GM18858 (cell line): ENCODE results near the gene PDIA6.
"Not testable (repeated sequence)": the region's sequence is repeated elsewhere in the genome, so short reads cannot be mapped to it uniquely, and the experiment has no call there.

Source experiments
- ATAC-seq: cut with Tn5 transposase; IDR thresholded peaks from one replicate; pipeline ENCODE4 v1.9.1; 2021; ENCODE audit not compliant: unreplicated experiment

PDIA6 gene

DNA sequence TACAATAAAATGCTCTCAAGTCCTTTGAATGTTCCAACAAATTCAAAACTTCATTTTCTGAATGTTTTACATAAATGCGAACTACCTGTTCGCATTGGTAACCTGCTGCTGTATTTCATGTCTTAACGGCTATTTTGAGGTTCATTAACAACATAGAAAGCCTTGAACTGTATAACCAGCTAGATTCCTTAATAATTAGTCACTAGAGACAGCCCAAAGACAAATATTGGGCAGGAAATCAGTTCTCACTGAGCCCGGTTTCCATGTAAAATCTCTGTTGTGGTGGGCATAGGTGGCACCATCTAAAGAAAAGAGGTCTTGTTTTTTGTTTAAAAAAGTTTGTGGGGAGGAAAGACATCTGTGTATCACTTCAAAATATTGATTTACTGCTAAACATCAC lies 29.2 kb downstream of the PDIA6 start:
- ATAC-seq = no peak

DNA sequence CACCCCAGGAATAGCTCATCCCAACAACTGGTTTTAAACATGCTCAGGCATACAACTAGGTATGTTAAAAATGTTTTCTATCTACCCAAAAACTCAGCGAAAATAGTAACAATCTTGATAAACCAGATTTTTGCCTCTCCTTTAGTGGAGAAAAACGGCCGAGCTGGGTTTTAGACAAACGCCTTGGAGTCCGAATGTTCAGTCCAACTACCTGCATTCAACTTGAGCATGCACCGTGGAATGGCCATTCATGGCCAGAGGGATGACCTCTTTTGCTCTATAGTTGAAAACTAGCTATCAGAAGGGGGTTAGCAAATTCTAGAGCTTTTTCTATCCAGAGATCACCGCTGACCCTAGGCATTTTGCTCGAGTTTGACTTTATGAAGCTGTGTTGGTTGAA lies 30.8 kb downstream of the PDIA6 start:
- ATAC-seq = no peak

- ATAC-seq = not testable (repeated sequence)
Observed at GRCh38 chr2:10780821-10781220, 31.8 kb downstream of the PDIA6 start.

DNA sequence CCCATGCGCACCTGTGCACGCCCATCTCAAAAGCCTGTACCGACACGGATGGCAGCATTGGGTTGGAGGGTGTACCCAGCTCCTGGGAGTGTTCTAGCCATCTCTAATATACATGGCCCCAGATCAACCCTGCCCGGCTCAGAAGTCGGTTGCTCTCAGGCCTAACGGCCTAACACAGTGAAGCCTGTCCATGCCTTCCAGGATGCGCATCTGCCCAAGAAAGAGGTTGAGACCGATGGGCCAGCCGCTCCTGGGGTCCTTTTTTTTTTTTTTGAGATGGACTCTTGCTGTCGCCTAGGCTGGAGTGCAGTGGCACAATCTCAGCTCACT lies 32.1 kb downstream of the PDIA6 start:
- ATAC-seq = no peak

GRCh38 chr2:10779776-10780490 lies 32.7 kb downstream of the PDIA6 start:
- no peak for ATAC-seq

DNA sequence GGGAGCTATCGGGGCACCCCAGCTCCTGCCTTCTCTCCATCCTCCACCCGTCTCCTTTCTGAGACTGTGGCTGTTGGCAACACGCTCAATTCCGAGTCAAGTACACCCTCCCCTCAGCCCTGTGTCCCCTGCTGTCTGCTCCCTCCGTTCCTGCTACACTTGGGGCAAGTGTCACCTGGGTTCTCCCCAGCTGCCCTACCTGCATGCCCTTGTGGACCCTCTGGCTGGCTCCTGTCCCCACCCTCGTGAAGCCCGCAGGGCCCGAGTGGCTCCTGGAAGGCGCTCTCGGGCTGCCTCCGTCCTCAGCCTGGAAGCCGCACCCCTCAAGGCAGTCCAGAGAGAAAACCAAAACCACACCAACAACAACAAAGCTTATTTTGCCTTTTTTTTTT lies 33.9 kb downstream of the PDIA6 start:
- ATAC-seq = no peak

DNA sequence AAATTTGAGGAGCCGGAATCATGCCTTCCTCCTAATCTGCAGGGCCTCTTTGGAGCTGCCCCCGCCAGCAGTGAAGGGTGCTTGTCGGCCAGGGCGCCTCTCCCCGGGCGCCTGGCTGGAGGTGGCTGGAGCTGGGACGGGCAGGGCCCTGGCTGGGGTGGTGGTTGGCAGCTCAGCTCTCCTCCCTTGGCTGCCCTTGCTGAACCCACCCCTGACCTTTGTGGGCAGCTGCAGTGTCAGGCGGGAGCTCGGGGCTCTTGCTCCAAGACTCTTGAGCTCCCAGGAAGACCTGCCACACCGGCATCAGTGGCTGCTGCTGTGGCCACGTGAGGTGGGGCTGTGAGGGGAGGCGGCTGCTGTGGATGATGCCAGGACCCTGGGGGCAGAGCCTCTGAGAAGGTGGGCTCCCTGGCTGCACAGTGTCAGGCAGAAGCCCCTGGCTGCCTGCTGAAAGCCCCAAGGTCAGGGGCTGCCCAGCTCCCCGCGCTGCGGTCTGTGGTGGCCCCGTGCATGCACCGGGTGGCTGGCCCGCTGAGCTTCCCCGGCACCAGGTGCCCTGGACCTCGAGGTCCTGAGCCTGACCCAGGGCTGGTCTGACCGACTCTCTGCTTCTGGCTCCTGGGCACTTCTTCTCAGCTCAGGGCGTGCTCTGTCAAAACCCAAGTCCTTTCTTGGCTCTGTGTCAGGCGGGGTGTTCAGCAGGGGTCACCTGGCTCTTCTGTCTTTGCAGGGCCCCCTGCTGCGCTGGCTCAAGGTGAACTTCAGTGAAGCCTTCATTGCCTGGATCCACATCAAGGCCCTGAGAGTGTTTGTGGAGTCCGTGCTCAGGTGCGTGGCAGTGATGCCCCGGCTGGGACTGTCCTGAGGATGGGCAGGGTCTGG lies 34.5 kb downstream of the PDIA6 start:
- ATAC-seq = no peak

DNA sequence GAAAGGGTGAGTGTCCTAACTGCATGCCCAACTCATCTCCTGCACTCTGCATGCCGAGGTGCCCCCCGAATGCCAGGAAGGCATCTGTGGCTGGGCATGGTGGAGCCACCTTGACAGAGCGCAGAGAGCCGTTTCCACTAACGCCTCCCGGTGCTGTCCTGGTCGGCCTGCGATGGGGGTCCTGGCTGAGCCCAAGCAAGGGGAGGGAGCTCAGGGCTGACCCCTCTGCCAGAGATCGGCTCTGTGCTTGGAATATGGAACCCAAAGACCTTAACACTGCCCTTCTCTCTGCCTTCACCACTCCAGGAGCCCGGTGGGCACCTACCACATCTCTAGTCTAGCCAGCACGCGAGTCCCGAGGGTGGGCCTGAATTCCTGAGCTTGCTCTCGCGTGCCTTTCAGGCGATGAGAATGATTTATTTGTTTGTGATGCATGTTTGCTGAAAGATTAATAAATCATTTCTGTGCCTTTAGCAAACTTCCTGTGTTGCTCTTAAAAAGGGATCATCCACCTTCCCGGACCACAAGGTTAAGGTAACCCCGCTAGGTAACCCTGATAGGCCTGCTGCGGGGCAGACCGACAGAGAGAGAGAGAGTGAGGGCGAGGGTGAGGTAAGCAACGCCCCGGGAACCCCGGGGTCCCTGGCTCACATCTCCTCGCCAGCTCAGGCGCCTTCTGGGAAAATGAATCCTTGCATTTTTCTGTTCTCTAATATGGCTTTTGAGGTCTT lies 35.3 kb downstream of the PDIA6 start:
- ATAC-seq = no peak

DNA sequence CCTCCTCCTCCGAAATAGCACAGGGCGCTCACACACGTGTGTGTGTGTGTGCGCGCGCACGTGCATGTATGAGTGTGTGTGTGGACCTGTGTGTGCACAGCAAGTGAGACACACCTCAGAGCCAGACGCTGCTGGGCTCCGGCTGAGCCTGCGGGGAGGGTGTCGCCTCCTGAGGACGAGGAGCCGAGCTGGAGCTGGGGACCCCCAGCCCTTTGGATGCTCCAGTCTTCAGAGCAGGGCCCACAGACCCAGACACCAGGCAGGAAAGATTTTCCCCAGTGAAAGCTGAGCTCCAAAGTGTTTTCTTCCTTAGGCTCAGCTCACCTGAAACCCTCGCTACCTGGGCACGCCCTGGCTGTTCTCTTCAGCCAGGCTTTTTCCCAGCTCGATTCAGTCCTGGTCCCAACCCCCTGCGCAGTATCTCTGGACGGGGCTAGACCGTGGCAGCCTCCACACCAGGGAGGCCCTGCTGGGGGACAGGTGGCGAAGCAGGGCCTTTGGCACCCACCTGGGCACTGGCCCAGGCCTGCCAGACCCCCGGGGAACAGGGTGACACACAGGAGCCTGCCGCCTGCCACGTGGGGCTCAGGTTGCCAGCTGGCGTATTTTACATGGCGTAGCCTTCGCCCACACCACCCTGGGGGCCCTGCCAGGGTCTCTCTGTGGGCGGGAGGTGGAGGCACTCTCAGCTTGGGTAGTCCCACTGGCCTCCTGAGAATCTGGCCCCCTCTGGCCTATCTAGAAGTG lies 36.2 kb downstream of the PDIA6 start:
- ATAC-seq = no peak

DNA sequence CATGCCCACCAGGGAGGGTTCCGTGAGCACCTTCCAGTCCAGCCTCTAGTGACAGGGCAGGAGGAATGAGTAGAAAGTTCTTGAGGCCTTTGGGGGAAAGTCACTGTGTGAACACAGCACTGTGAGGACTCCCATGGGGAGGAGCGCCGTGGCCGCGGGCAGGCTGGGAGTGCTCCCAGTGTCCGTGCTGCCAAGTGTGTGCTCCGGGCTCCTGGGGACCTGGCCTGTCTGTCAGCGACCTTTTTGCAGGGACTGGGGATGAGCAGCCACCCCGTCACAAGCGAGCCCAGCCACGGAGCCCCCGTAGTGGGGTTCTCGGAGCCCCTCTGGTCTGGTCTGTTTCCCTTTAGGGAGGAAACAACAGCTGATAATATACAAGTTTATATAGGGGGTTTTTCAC lies 36.8 kb downstream of the PDIA6 start:
- no peak for ATAC-seq

DNA sequence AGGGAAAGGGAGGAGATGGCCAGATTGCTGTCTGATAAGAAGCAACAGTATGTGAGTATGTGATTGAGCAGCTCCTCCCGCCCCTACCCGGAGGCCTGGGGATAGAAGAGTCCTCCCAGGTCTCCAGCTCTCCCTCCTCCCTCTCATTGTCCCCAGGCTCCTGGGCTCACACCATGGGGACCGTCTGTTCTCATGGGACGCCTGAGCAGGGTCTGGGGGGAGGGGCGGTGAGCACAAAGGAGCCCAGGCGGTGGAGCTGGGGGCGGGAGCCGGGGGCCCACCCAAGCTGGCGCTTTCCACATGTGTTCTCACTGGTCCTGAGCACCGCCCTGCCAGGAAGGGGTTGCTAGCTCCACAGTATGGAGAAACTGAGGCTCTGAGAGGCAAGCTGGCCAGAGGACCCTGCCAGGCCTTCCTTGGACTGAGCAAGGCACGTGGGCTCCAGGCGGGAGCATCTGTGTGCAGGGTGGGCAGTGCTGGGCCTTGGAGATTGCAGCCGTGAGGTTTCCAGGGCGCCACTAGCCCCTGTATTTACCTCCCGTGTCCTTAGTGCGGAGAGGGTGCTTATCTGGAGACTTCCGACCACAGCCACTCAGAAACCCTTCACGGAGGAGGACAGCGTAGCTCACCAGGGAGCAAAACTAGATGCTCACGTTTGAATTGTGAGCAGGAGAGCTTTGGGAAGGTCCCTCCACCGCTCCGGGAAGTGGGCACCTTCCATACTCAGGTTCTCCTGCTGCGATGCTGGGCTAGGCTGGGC lies 37.4 kb downstream of the PDIA6 start:
- no peak for ATAC-seq

DNA sequence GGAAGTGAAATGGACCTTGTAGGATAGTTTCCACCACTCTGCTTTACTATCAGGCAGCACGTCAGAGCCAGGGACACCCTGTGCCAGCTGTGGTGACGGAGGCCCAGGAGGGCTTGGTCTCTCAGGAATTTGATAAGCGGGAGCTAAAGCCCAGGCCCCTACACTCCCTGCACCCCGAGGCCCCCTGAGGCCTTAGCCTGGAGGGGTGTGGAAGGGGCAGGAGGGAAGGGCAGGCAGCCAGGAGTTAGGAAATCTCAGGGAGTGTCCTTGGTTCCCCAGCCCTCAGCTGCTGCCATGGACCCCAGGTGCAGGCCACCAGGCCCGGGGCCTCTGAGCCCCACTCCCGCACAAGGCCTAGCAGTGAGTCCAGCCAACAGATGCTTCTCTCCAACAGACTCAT lies 38.2 kb downstream of the PDIA6 start:
- no peak for ATAC-seq

- ATAC-seq = no peak
Observed at GRCh38 chr2:10773821-10774341, 38.7 kb downstream of the PDIA6 start.

- no peak for ATAC-seq
Observed at GRCh38 chr2:10772868-10773215, 39.7 kb downstream of the PDIA6 start.

GRCh38 chr2:10772201-10772867 lies 40.3 kb downstream of the PDIA6 start:
- ATAC-seq = no peak

- no peak for ATAC-seq
Observed at GRCh38 chr2:10771786-10772185, 40.8 kb downstream of the PDIA6 start.

DNA sequence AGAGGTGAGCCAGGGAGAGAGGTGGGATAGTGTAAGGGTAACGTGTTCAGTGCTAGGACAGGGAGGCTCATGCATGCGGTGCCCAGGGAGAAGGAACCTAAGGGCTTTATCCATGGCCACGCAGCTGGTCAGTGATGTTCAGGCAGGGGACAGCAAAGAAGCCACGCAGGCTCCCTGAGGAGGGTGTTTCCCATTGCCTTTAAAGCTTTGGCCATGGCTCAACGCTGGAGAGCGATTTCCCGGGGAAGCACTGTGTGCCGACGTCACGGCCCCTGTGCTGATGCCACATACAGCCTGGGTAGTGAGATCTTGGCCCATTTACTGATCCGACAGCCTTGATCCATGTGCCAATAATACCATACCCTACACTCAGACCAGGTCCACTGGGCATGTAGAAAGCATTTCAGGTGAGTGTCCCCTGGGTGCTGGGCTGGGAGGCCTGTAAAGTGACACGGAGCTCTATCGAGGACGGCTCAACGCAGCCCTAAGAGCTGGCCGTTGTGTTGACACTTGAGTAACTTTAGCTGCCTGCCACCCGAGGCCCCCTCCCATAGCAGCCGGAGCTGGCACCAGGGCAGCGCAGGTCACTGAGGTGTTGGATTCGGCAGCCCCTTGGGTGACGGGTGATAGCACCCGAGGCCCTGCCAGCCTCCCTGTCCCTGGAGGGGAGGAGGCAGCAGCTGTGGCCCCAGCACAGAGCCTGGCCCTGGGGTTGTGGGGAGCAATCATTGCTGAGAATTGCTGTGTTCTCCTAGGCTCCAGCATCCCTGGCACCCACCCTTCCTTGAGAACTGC lies 41.4 kb downstream of the PDIA6 start:
- no peak for ATAC-seq

DNA sequence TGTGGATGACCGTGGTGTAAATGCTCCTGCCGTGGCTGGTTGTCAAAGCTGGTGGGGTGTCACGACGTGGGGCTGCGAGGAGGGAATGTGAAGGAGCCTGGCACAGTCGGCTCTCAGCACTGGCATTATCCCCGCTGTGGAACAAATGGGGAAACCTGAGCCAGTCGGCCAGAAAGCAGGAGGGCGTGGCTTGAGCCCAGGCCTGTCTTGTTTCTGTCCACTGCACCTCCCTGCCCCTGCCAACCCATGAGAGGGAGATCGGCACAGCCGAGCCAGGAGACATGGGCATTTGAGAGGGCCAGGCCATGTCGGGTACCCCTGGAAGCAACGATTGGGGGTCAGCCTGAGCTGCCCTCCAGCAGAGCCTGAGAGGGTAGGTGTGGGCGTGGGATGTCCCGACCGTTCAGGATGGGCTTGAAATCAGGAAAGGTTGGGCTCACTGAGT lies 44.5 kb downstream of the PDIA6 start:
- no peak for ATAC-seq

GRCh38 chr2:10765914-10766313 lies 46.7 kb downstream of the PDIA6 start:
- no peak for ATAC-seq
